MM.1S (cell line): ENCODE results near the gene ZNF214.
"Not testable (repeated sequence)": the region's sequence is repeated elsewhere in the genome, so short reads cannot be mapped to it uniquely, and the experiment has no call there.

Experiments used
- DNase-seq: peaks from one replicate; pipeline ENCODE4 v3.0.0-alpha.2; 2015
- H2AFZ ChIP-seq: fragments of 300-600 bp; sonication (generic); 2 replicates; pipeline ENCODE4 v1.6.0; 2016; ENCODE audit warnings: antibody characterized with exemption, low read length
- H3F3A ChIP-seq: fragments of 300-600 bp; sonication (generic); 2 replicates; pipeline ENCODE4 v1.6.1; 2016; ENCODE audit warnings: mild to moderate bottlenecking, antibody characterized with exemption, low read length, moderate library complexity, mixed read lengths; ENCODE audit not compliant: insufficient read depth
- H3K27ac ChIP-seq: fragments of 300-600 bp; sonication (generic); 2 replicates; pipeline ENCODE4 v1.5.1; 2016; ENCODE audit warnings: mild to moderate bottlenecking, low read length
- H3K27me3 ChIP-seq: fragments of 300-600 bp; sonication (generic); replicated peaks from 2 replicates; pipeline ENCODE4 v1.6.0; 2016; ENCODE audit warnings: low read length; ENCODE audit not compliant: insufficient read depth
- H3K36me3 ChIP-seq: fragments of 300-600 bp; sonication (generic); replicated peaks from 2 replicates; pipeline ENCODE4 v1.6.1; 2016; ENCODE audit warnings: mild to moderate bottlenecking, low read length, mixed read lengths; ENCODE audit not compliant: insufficient read depth
- H3K4me1 ChIP-seq: fragments of 300-600 bp; sonication (generic); 2 replicates; pipeline ENCODE4 v1.6.1; 2016; ENCODE audit warnings: low read length, mixed read lengths
- H3K4me2 ChIP-seq: fragments of 300-600 bp; sonication (generic); 2 replicates; pipeline ENCODE4 v1.6.0; 2016; ENCODE audit warnings: low read depth, low read length
- H3K4me3 ChIP-seq: fragments of 300-600 bp; sonication (generic); 2 replicates; pipeline ENCODE4 v1.5.1; 2016; ENCODE audit warnings: low read length, mixed read lengths
- H3K79me2 ChIP-seq: fragments of 300-600 bp; sonication (generic); 2 replicates; pipeline ENCODE4 v1.6.1; 2016; ENCODE audit warnings: mixed run types, low read length, mixed read lengths
- H3K9ac ChIP-seq: fragments of 300-600 bp; sonication (generic); 2 replicates; pipeline ENCODE4 v1.6.1; 2016; ENCODE audit warnings: low read length, mixed read lengths
- H3K9me2 ChIP-seq: fragments of 300-600 bp; sonication (generic); replicated peaks from 2 replicates; pipeline ENCODE4 v1.6.1; 2016; ENCODE audit warnings: mild to moderate bottlenecking, low read length, mixed read lengths; ENCODE audit not compliant: insufficient read depth
- H3K9me3 ChIP-seq: fragments of 300-600 bp; sonication (generic); replicated peaks from 2 replicates; pipeline ENCODE4 v1.6.1; 2016; ENCODE audit warnings: mild to moderate bottlenecking, low read length, mixed read lengths; ENCODE audit not compliant: insufficient read depth
- H4K20me1 ChIP-seq: fragments of 300-600 bp; sonication (generic); 2 replicates; pipeline ENCODE4 v1.6.1; 2016; ENCODE audit warnings: mild to moderate bottlenecking, low read length, moderate library complexity, mixed read lengths; ENCODE audit not compliant: insufficient read depth
- CTCF ChIP-seq: fragments of 300-600 bp; sonication (generic); IDR thresholded peaks from 2 replicates; pipeline ENCODE4 v1.5.1; 2016; ENCODE audit warnings: antibody characterized with exemption, low read length, mixed read lengths
- EZH2 ChIP-seq: fragments of 300-600 bp; sonication (generic); optimal IDR thresholded peaks from 2 replicates; pipeline ENCODE3; 2017; ENCODE audit warnings: low read depth, mild to moderate bottlenecking, antibody characterized with exemption, low read length, mixed read lengths
- EZH2phosphoT487 ChIP-seq: fragments of 300-600 bp; sonication (generic); IDR thresholded peaks from 2 replicates; pipeline ENCODE4 v1.6.1; 2018; ENCODE audit warnings: antibody characterized with exemption, low read length

The ZNF214 gene

DNA sequence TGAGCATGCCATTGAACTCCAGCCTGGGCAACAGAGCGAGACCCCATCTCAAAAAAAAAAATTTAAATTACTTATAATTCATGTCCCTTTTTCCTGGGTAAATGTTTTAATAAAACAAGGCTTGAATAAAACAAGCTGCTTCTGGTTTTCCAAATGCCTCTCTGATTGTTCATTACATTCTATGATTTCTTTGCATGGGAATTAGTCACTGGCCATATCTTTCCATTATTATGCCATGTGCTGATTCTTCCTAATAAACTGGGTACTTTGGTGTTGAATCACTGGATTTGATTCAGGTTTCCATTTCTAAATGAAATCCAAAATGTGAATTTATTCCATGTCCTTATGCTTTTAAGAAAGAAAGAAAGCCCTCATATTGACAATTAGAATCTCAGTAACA is 51.3 kb downstream of the ZNF214 start:
- no peaks in the 10 kb centered on the region for H3K27me3 ChIP-seq
- H3K9me2 ChIP-seq = no peaks in the 10 kb centered on the region
- H3K9me3 ChIP-seq = no peaks in the 10 kb centered on the region
- H3K36me3 ChIP-seq = no peaks in the 10 kb centered on the region
- H3K79me2 ChIP-seq = peaks cover 13% of the 10 kb centered on the region
- H3F3A ChIP-seq = peaks cover 5% of the 10 kb centered on the region; the same call in 1 of the 2 replicates
- no peak overlapping the region for H3K27ac ChIP-seq
- TF ChIP-seq CTCF = no peak
- TF ChIP-seq EZH2phosphoT487 = no peak
- no peak for TF ChIP-seq EZH2
- H3K9ac ChIP-seq = no peak overlapping the region
- no peak for DNase-seq
- no peak overlapping the region for H3K4me2 ChIP-seq
- H3K4me3 ChIP-seq = no peak overlapping the region
- no peaks in the 10 kb centered on the region for H4K20me1 ChIP-seq
- H2AFZ ChIP-seq = no peak overlapping the region
- H3K4me1 ChIP-seq = peaks cover 15% of the 10 kb centered on the region

- Histone ChIP-seq H3K27me3 (no peaks in the 10 kb centered on the region), H3K9me2 (no peaks in the 10 kb centered on the region), H3K36me3 (0 out of 2 replicates have a peak, but pooled peaks cover 3% of the 10 kb centered on the region), H3K4me2 (peak overlapping the region; percentile 56), H3K9ac (peak overlapping the region; percentile 70), H3K27ac (peak overlapping the region; percentile 93), H2AFZ (no peak overlapping the region), H3K9me3 (no peaks in the 10 kb centered on the region), H3F3A (peaks cover 30% of the 10 kb centered on the region), H4K20me1 (no peaks in the 10 kb centered on the region), H3K4me1 (peaks cover 51% of the 10 kb centered on the region), H3K4me3 (peak overlapping the region; percentile 9; the same call in 1 of the 2 replicates), H3K79me2 (peaks cover 17% of the 10 kb centered on the region)
- TF ChIP-seq EZH2 (no peak), CTCF (no peak), EZH2phosphoT487 (no peak)
- peak; percentile 87 for DNase-seq
These were observed 57.5 kb downstream of the ZNF214 start for GRCh38 chr11:6962673-6963072.

DNA sequence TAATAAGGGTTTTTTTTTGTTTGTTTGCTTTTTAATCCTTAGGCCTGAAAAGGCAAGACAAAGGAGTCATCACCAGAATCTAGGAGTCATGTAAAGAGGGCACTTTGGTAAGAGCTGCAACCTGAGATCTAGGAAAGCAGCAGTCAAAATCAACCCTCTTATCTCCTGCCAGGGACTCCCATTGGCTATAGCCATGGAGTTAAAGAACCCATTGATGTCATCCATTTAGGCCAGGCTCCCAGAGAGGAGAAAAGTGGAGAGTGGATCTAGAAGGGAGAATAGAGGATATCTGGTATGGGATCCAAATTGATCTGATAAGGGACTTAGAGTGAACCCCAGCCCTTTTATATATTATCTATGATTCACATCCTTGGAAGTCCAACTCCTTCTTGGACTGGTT is 58.0 kb downstream of the ZNF214 start:
- H3K9ac ChIP-seq = peak overlapping the region; percentile 70

GRCh38 chr11:6954248-6954647 is 65.9 kb downstream of the ZNF214 start:
- H4K20me1 ChIP-seq, H3K36me3 ChIP-seq, H3K79me2 ChIP-seq, DNase-seq, H3K27ac ChIP-seq, H3K9me2 ChIP-seq, H3K9ac ChIP-seq, H2AFZ ChIP-seq, H3K9me3 ChIP-seq, H3K4me1 ChIP-seq, H3K4me2 ChIP-seq, H3K4me3 ChIP-seq, H3K27me3 ChIP-seq, H3F3A ChIP-seq: not testable (repeated sequence)

More for the DNA sequence above, 58.0 kb downstream of the ZNF214 start:
- 0 out of 2 replicates have a peak, but pooled peaks cover 9% of the 10 kb centered on the region for H3K36me3 ChIP-seq
- H3K4me3 ChIP-seq = no peak overlapping the region; the same call in 1 of the 2 replicates
- no peaks in the 10 kb centered on the region for H3K27me3 ChIP-seq
- no peaks in the 10 kb centered on the region for H3K9me2 ChIP-seq
- H3K27ac ChIP-seq = peak overlapping the region; percentile 93
- no peak for DNase-seq
- TF ChIP-seq EZH2phosphoT487 (no peak), CTCF (no peak), EZH2 (no peak)
- H3F3A ChIP-seq = peaks cover 30% of the 10 kb centered on the region
- H3K4me2 ChIP-seq = peak overlapping the region; percentile 56
- no peak overlapping the region for H2AFZ ChIP-seq
- H3K4me1 ChIP-seq = peaks cover 51% of the 10 kb centered on the region
- peaks cover 19% of the 10 kb centered on the region for H3K79me2 ChIP-seq
- no peaks in the 10 kb centered on the region for H3K9me3 ChIP-seq
- H4K20me1 ChIP-seq = no peaks in the 10 kb centered on the region
